Body of pancreas (tissue), 4 donors: ENCODE results near the gene SMIM43. TPM values are rescaled to one million over a fixed set of nuclear protein-coding genes. Genes with fewer than 3 reads are reported as not detected.

Experiments
- ATAC-seq: fragments of 150-250 bp; one replicate; pipeline ENCODE4 v1.9.1; 2016
- DNase-seq, 4 donors: peaks; one replicate each; pipeline ENCODE4 v3.0.0-alpha.2; 2019
- H3K27ac ChIP-seq, 4 donors: fragments of 200-600 bp; sonication (generic); 1 replicate in 3 of 4; 2 replicates in 1 of 4; pipeline versions ENCODE4 v1.5.1 to v1.6.1; 2016 to 2019; ENCODE audit warnings: mild to moderate bottlenecking in 1 of 4, mixed read lengths in 1 of 4, moderate library complexity in 1 of 4
- H3K27me3 ChIP-seq, 2 donors: fragments of 200-600 bp; sonication (generic); one replicate each; pipeline ENCODE4 v1.6.0; 2016; ENCODE audit warnings: mild to moderate bottlenecking in 1 of 2
- H3K36me3 ChIP-seq, 2 donors: fragments of 200-600 bp; sonication (generic); replicated peaks in 1 of 2; 2 replicates each; pipeline ENCODE4 v1.5.1; 2016; ENCODE audit warnings: low read depth in 2 of 2; ENCODE audit not compliant: insufficient read depth in 1 of 2
- H3K4me1 ChIP-seq: fragments of 200-600 bp; sonication (generic); one replicate; pipeline ENCODE4 v1.6.0; 2016
- H3K4me3 ChIP-seq, 2 donors: fragments of 200-600 bp; sonication (generic); 1 replicate in 1 of 2; 2 replicates in 1 of 2; pipeline ENCODE4 v1.5.1; 2016 to 2019
- H3K9me3 ChIP-seq, 3 donors: fragments of 200-600 bp; sonication (generic); 1 replicate in 2 of 3; 2 replicates in 1 of 3; pipeline ENCODE4 v1.5.1; 2016
- CTCF ChIP-seq, 7 experiments: fragments of 450-650 bp in 4 of 7; fragments of 200-600 bp in 3 of 7; sonication (generic) in 3 of 7; IDR thresholded peaks; one replicate each; pipeline ENCODE4 v1.5.1; 2016 to 2019; ENCODE audit warnings: antibody characterized with exemption in 7 of 7
- POLR2A ChIP-seq, 3 donors: fragments of 450-650 bp; IDR thresholded peaks; one replicate each; pipeline ENCODE4 v1.6.1; 2016; ENCODE audit warnings: antibody characterized with exemption in 3 of 3, mild to moderate bottlenecking in 2 of 3
- WGBS, 2 donors: methylation state at CpG; one replicate each; pipeline ENCODE4 v1.1.5; 2017; 5-methylcytosine and 5-hydroxymethylcytosine counted together
- intact Hi-C: fragments of 100-400 bp; cut with DNase I; formaldehyde crosslinking; loops from one replicate; pipeline ENCODE4 v1.15.1; 2023
- total RNA-seq, 2 donors: library from RNA; depleted of rRNA; stranded (reverse); fragments of >200 nt; gene quantifications; one replicate each; pipeline ENCODE4 v1.1.0, GENCODE V29; 2016

Gene SMIM43
- total RNA-seq, result not detected

GRCh38 chr4:121764702-121765367 lies at the start of gene SMIM43:
Gene SMIM43, minus strand, starts transcription at chr4:121765164. Its CDS starts 59 bp downstream, at chr4:121765105.
- no peak for DNase-seq
- H3K4me1 ChIP-seq, result peaks cover 13% of the 10 kb centered on the region
- H3K36me3 ChIP-seq, result no peaks in the 10 kb centered on the region
- H3K27me3 ChIP-seq, result peaks cover 0 to 15% of the 10 kb centered on the region in 2 donors
- intact Hi-C loops, result no loop called here
- H3K9me3 ChIP-seq, result no peaks in the 10 kb centered on the region
- TF ChIP-seq POLR2A (IDR thresholded peaks at IDR 0.05), result no peak
- no peak for TF ChIP-seq CTCF (IDR thresholded peaks at IDR 0.05)
- no peak within 1 kb of the TSS for H3K27ac ChIP-seq
- ATAC-seq, result no peak
- 1% methylated on average over 22 to 73 of the region's 75 CpGs for WGBS, 2 donors
- no peak within 1 kb of the TSS for H3K4me3 ChIP-seq

GRCh38 chr4:121814756-121815155 lies 49.8 kb upstream of the SMIM43 start:
- H3K4me3 ChIP-seq, result no peak overlapping the region
- ATAC-seq (no peak), DNase-seq (no peak)
- no peaks in the 10 kb centered on the region for H3K27me3 ChIP-seq
- no peaks in the 10 kb centered on the region for H3K9me3 ChIP-seq
- peaks cover 0 to 22% of the 10 kb centered on the region in 2 donors for H3K36me3 ChIP-seq
- intact Hi-C loops, result no loop called here
- TF ChIP-seq POLR2A (IDR thresholded peaks at IDR 0.05) (no peak), CTCF (IDR thresholded peaks at IDR 0.05) (no peak)
- WGBS, 2 donors, result 90 to 91% methylated on average over 2 of the region's 2 CpGs
- H3K4me1 ChIP-seq, result no peaks in the 10 kb centered on the region
- no peak overlapping the region for H3K27ac ChIP-seq

GRCh38 chr4:121811122-121811521 lies 46.2 kb upstream of the SMIM43 start:
- Histone ChIP-seq H3K27me3 (no peaks in the 10 kb centered on the region), H3K4me1 (no peaks in the 10 kb centered on the region), H3K27ac (no peak overlapping the region), H3K4me3 (no peak overlapping the region), H3K9me3 (no peaks in the 10 kb centered on the region), H3K36me3 (peaks cover 0 to 19% of the 10 kb centered on the region in 2 donors)
- no peak for ATAC-seq
- intact Hi-C loops, result no loop called here
- TF ChIP-seq POLR2A (IDR thresholded peaks at IDR 0.05), result no peak
- TF ChIP-seq CTCF (IDR thresholded peaks at IDR 0.05), result no peak
- DNase-seq, result no peak

- peaks cover 0 to 6% of the 10 kb centered on the region in 2 donors for H3K36me3 ChIP-seq
- no peak overlapping the region for H3K4me3 ChIP-seq
- H3K9me3 ChIP-seq, result no peaks in the 10 kb centered on the region
- no peak for DNase-seq
- H3K4me1 ChIP-seq, result peaks cover 6% of the 10 kb centered on the region
- no peak for ATAC-seq
- H3K27ac ChIP-seq, result no peak overlapping the region
- no peaks in the 10 kb centered on the region for H3K27me3 ChIP-seq
- TF ChIP-seq POLR2A (IDR thresholded peaks at IDR 0.05), result no peak
- no peak for TF ChIP-seq CTCF (IDR thresholded peaks at IDR 0.05)
- WGBS, 2 donors, result 76 to 91% methylated on average over 4 of the region's 4 CpGs
- intact Hi-C loops, result no loop called here
These were observed 41.4 kb upstream of the SMIM43 start for GRCh38 chr4:121806411-121806810.

- Histone ChIP-seq H3K27me3 (no peaks in the 10 kb centered on the region), H3K36me3 (peaks cover 0 to 4% of the 10 kb centered on the region in 2 donors), H3K4me3 (peak overlapping the region; percentile 59 to 76), H3K4me1 (peaks cover 13% of the 10 kb centered on the region), H3K27ac (peak overlapping the region in 3 of 4 donors; percentile 77 to 92 (median 81)), H3K9me3 (no peaks in the 10 kb centered on the region)
- TF ChIP-seq POLR2A (IDR thresholded peaks at IDR 0.05) (no peak), CTCF (IDR thresholded peaks at IDR 0.05) (no peak)
- WGBS, 2 donors, result 10 to 14% methylated on average over 4 of the region's 4 CpGs
- intact Hi-C loops, result no loop called here
- DNase-seq (no peak), ATAC-seq (no peak)
These were observed 36.7 kb upstream of the SMIM43 start for GRCh38 chr4:121801715-121802075.
